Effector CD8-positive, alpha-beta T cell (primary cell): Measurements from ENCODE around the gene FEZF1.

ENCODE experiments used
- DNase-seq: peaks from one replicate; lab custom pipeline; 2025; lab: John Stamatoyannopoulos, UW

The FEZF1 gene

GRCh38 chr7:122268101-122268500 is 36.4 kb downstream of the FEZF1 start:
- no peak for DNase-seq

GRCh38 chr7:122262246-122262645 is 42.3 kb downstream of the FEZF1 start:
- no peak for DNase-seq

GRCh38 chr7:122261442-122261841 is 43.1 kb downstream of the FEZF1 start:
- DNase-seq: no peak

GRCh38 chr7:122261016-122261415 is 43.5 kb downstream of the FEZF1 start:
- no peak for DNase-seq

- DNase-seq: no peak
Observed at GRCh38 chr7:122260336-122260735, 44.2 kb downstream of the FEZF1 start.

- no peak for DNase-seq
Observed at GRCh38 chr7:122258971-122259370, 45.6 kb downstream of the FEZF1 start.

- no peak for DNase-seq
Observed at GRCh38 chr7:122257056-122257455, 47.5 kb downstream of the FEZF1 start.

GRCh38 chr7:122256046-122256445 is 48.5 kb downstream of the FEZF1 start:
- no peak for DNase-seq

- no peak for DNase-seq
Observed at GRCh38 chr7:122255454-122255853, 49.1 kb downstream of the FEZF1 start.
